HG03095 (cell line): Measurements from ENCODE around the gene SKIC8.
"Not testable (repeated sequence)": the region's sequence is repeated elsewhere in the genome, so short reads cannot be mapped to it uniquely, and the experiment has no call there.

Experiments used
- ATAC-seq: cut with Tn5 transposase; IDR thresholded peaks from one replicate; pipeline ENCODE4 v1.9.1; 2021; ENCODE audit warnings: moderate library complexity; ENCODE audit not compliant: unreplicated experiment

SKIC8 gene

GRCh38 chr15:78257681-78258080 lies 41.7 kb downstream of the SKIC8 start:
- ATAC-seq: no peak

GRCh38 chr15:78256044-78256437 lies 43.4 kb downstream of the SKIC8 start:
- ATAC-seq: no peak

GRCh38 chr15:78255421-78256043 lies 43.9 kb downstream of the SKIC8 start:
- ATAC-seq: no peak

GRCh38 chr15:78251136-78251535 lies 48.3 kb downstream of the SKIC8 start:
- no peak for ATAC-seq

- ATAC-seq: no peak
These were observed 50.3 kb downstream of the SKIC8 start for GRCh38 chr15:78249131-78249530.

GRCh38 chr15:78247911-78248310 lies 51.5 kb downstream of the SKIC8 start:
- no peak for ATAC-seq

GRCh38 chr15:78245976-78246620 lies 53.3 kb downstream of the SKIC8 start:
- ATAC-seq: not testable (repeated sequence)

- ATAC-seq: not testable (repeated sequence)
These were observed 54.0 kb downstream of the SKIC8 start for GRCh38 chr15:78245392-78245791.

GRCh38 chr15:78244893-78245292 lies 54.5 kb downstream of the SKIC8 start:
- ATAC-seq: no peak

- ATAC-seq: no peak
These were observed 55.3 kb downstream of the SKIC8 start for GRCh38 chr15:78244101-78244500.

- no peak for ATAC-seq
These were observed 55.9 kb downstream of the SKIC8 start for GRCh38 chr15:78243491-78243941.

GRCh38 chr15:78243058-78243457 lies 56.4 kb downstream of the SKIC8 start:
- ATAC-seq: no peak

GRCh38 chr15:78242128-78242527 lies 57.3 kb downstream of the SKIC8 start:
- ATAC-seq: no peak

GRCh38 chr15:78241017-78241416 lies 58.4 kb downstream of the SKIC8 start:
- ATAC-seq: no peak

- no peak for ATAC-seq
These were observed 59.6 kb downstream of the SKIC8 start for GRCh38 chr15:78239811-78240210.

- no peak for ATAC-seq
These were observed 62.3 kb downstream of the SKIC8 start for GRCh38 chr15:78237146-78237545.

GRCh38 chr15:78236491-78236890 lies 62.9 kb downstream of the SKIC8 start:
- no peak for ATAC-seq

GRCh38 chr15:78234515-78235040 lies 64.8 kb downstream of the SKIC8 start, which contains the start of gene ACSBG1:
TSS of gene ACSBG1 (minus strand) at chr15:78234565. CDS start at chr15:78234501, 64 bp downstream.
- ATAC-seq: no peak

GRCh38 chr15:78233496-78233895 lies 65.9 kb downstream of the SKIC8 start:
- no peak for ATAC-seq
